Measurements from ENCODE around the gene EXOSC3. TPM values are rescaled to one million over a fixed set of nuclear protein-coding genes. Genes with fewer than 3 reads are reported as not detected.
"Not testable (repeated sequence)": the region's sequence is repeated elsewhere in the genome, so short reads cannot be mapped to it uniquely, and the experiment has no call there.

EXOSC3 gene
- total and polyA plus RNA-seq, 2 donors, result 38.9 to 46.3 TPM

- 94% methylated on average over 6 of the region's 6 CpGs for WGBS
- H3K27me3 ChIP-seq (ENCODE audit: control insufficient read depth in 2 of 2, insufficient read depth in 1 of 2, low read length in 1 of 2), result peaks cover 0 to 20% of the 10 kb centered on the region in 2 donors
- H3K36me3 ChIP-seq (ENCODE audit: control insufficient read depth in 2 of 2, insufficient read depth in 2 of 2, low read length in 1 of 2), result peaks cover 3 to 4% of the 10 kb centered on the region in 2 donors
- H3K27ac ChIP-seq (ENCODE audit: low read depth in 1 of 2, low read length in 1 of 2), result no peak overlapping the region
- no peak overlapping the region for H3K4me3 ChIP-seq (ENCODE audit: low read length in 2 of 2)
- peaks cover 0 to 2% of the 10 kb centered on the region in 2 donors for H3K9me3 ChIP-seq (ENCODE audit: control insufficient read depth in 2 of 2, insufficient read depth in 1 of 2, low read length in 1 of 2)
- H3K4me1 ChIP-seq (ENCODE audit: control insufficient read depth in 2 of 2, insufficient read depth in 2 of 2, low read length in 2 of 2), result peaks cover 5 to 7% of the 10 kb centered on the region in 2 donors
- DNase-seq (ENCODE audit: low read depth in 6 of 9, low spot score in 9 of 9), result no peak
Observed at GRCh38 chr9:37788332-37788731, 3.5 kb upstream of the EXOSC3 start.

DNA sequence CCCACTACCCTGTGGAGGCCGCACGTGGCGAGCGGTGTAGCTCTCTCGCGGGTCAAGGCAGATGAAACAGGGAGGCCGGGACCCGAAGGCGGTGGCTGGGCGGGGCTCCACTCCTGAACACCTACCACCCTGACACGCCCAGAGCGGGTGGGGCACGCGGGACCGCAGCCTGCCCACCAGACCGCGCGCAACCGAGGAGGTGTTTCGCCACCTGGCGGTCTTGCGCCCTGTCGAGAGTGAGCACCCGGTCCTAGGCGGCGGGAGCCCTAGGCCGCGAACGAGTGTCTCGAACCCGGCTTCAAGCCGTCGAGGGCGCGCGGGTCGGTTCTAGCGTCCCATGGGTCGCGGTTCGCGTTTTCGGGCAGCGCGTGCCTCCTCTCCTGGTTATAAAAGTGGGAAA is 2.2 kb upstream of the EXOSC3 start:
- H3K4me3 ChIP-seq (ENCODE audit: low read length in 2 of 2), result no peak overlapping the region
- WGBS, result 77% methylated on average over 45 of the region's 45 CpGs

DNA sequence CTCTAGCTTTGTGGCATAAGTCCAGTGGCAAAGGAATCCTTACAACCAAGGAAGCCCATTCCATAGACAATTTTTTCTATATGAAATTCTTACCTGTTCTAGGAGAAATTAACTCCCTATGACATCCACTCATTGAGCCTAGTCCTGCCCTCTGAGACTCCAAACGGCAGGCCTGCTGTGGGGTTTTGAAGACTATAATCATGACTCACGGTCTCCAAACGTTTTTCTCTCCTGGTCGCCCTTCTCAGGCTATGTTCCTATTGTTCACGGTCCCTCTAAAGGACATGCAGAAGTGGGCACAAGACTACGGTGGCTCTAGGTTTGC is 611 bp downstream of the EXOSC3 start:
- peak overlapping the region; percentile 83 to 90 for H3K27ac ChIP-seq (ENCODE audit: low read depth in 1 of 2, low read length in 1 of 2)
- peaks cover 33 to 42% of the 10 kb centered on the region in 2 donors for H3K36me3 ChIP-seq (ENCODE audit: control insufficient read depth in 2 of 2, insufficient read depth in 2 of 2, low read length in 1 of 2)
- DNase-seq (ENCODE audit: low read depth in 6 of 9, low spot score in 9 of 9), result no peak
- H3K27me3 ChIP-seq (ENCODE audit: control insufficient read depth in 2 of 2, insufficient read depth in 1 of 2, low read length in 1 of 2), result peaks cover 0 to 20% of the 10 kb centered on the region in 2 donors
- H3K4me3 ChIP-seq (ENCODE audit: low read length in 2 of 2), result peak overlapping the region; percentile 97 to 98
- WGBS, result under 1% methylated on average over 6 of the region's 6 CpGs
- H3K4me1 ChIP-seq (ENCODE audit: control insufficient read depth in 2 of 2, insufficient read depth in 2 of 2, low read length in 2 of 2), result peaks cover 5 to 13% of the 10 kb centered on the region in 2 donors
- H3K9me3 ChIP-seq (ENCODE audit: control insufficient read depth in 2 of 2, insufficient read depth in 1 of 2, low read length in 1 of 2), result peaks cover 0 to 2% of the 10 kb centered on the region in 2 donors

More for the DNA sequence above, 2.2 kb upstream of the EXOSC3 start:
- Histone ChIP-seq H3K36me3 (ENCODE audit: control insufficient read depth in 2 of 2, insufficient read depth in 2 of 2, low read length in 1 of 2) (peaks cover 15 to 16% of the 10 kb centered on the region in 2 donors), H3K9me3 (ENCODE audit: control insufficient read depth in 2 of 2, insufficient read depth in 1 of 2, low read length in 1 of 2) (peaks cover 0 to 2% of the 10 kb centered on the region in 2 donors), H3K4me1 (ENCODE audit: control insufficient read depth in 2 of 2, insufficient read depth in 2 of 2, low read length in 2 of 2) (peaks cover 5 to 13% of the 10 kb centered on the region in 2 donors), H3K27me3 (ENCODE audit: control insufficient read depth in 2 of 2, insufficient read depth in 1 of 2, low read length in 1 of 2) (peaks cover 0 to 20% of the 10 kb centered on the region in 2 donors), H3K27ac (ENCODE audit: low read depth in 1 of 2, low read length in 1 of 2) (no peak overlapping the region)
- no peak for DNase-seq (ENCODE audit: low read depth in 6 of 9, low spot score in 9 of 9)

GRCh38 chr9:37778534-37778933 is 6.3 kb downstream of the EXOSC3 start:
- Histone ChIP-seq H3K4me1 (ENCODE audit: control insufficient read depth in 2 of 2, insufficient read depth in 2 of 2, low read length in 2 of 2) (peaks cover 0 to 6% of the 10 kb centered on the region in 2 donors), H3K27me3 (ENCODE audit: control insufficient read depth in 2 of 2, insufficient read depth in 1 of 2, low read length in 1 of 2) (no peaks in the 10 kb centered on the region), H3K27ac (ENCODE audit: low read depth in 1 of 2, low read length in 1 of 2) (no peak overlapping the region), H3K36me3 (ENCODE audit: control insufficient read depth in 2 of 2, insufficient read depth in 2 of 2, low read length in 1 of 2) (peaks cover 67 to 79% of the 10 kb centered on the region in 2 donors), H3K4me3 (ENCODE audit: low read length in 2 of 2) (no peak overlapping the region), H3K9me3 (ENCODE audit: control insufficient read depth in 2 of 2, insufficient read depth in 1 of 2, low read length in 1 of 2) (no peaks in the 10 kb centered on the region)
- no peak for DNase-seq (ENCODE audit: low read depth in 6 of 9, low spot score in 9 of 9)
- 97% methylated on average over 2 of the region's 2 CpGs for WGBS

GRCh38 chr9:37776328-37776727 is 8.5 kb downstream of the EXOSC3 start:
- H3K36me3 ChIP-seq (ENCODE audit: control insufficient read depth in 2 of 2, insufficient read depth in 2 of 2, low read length in 1 of 2), result peaks cover 51 to 74% of the 10 kb centered on the region in 2 donors
- H3K27me3 ChIP-seq (ENCODE audit: control insufficient read depth in 2 of 2, insufficient read depth in 1 of 2, low read length in 1 of 2), result no peaks in the 10 kb centered on the region
- no peak overlapping the region for H3K4me3 ChIP-seq (ENCODE audit: low read length in 2 of 2)
- no peaks in the 10 kb centered on the region for H3K4me1 ChIP-seq (ENCODE audit: control insufficient read depth in 2 of 2, insufficient read depth in 2 of 2, low read length in 2 of 2)
- no peak for DNase-seq (ENCODE audit: low read depth in 6 of 9, low spot score in 9 of 9)
- H3K9me3 ChIP-seq (ENCODE audit: control insufficient read depth in 2 of 2, insufficient read depth in 1 of 2, low read length in 1 of 2), result no peaks in the 10 kb centered on the region
- 98% methylated on average over 5 of the region's 5 CpGs for WGBS
- no peak overlapping the region for H3K27ac ChIP-seq (ENCODE audit: low read depth in 1 of 2, low read length in 1 of 2)

- Histone ChIP-seq H3K27me3 (ENCODE audit: control insufficient read depth in 2 of 2, insufficient read depth in 1 of 2, low read length in 1 of 2) (no peaks in the 10 kb centered on the region), H3K4me3 (ENCODE audit: low read length in 2 of 2) (no peak overlapping the region), H3K9me3 (ENCODE audit: control insufficient read depth in 2 of 2, insufficient read depth in 1 of 2, low read length in 1 of 2) (no peaks in the 10 kb centered on the region), H3K27ac (ENCODE audit: low read depth in 1 of 2, low read length in 1 of 2) (no peak overlapping the region), H3K36me3 (ENCODE audit: control insufficient read depth in 2 of 2, insufficient read depth in 2 of 2, low read length in 1 of 2) (peaks cover 49 to 71% of the 10 kb centered on the region in 2 donors), H3K4me1 (ENCODE audit: control insufficient read depth in 2 of 2, insufficient read depth in 2 of 2, low read length in 2 of 2) (no peaks in the 10 kb centered on the region)
- 97% methylated on average over 1 of the region's 1 CpG for WGBS
- no peak for DNase-seq (ENCODE audit: low read depth in 6 of 9, low spot score in 9 of 9)
Observed at GRCh38 chr9:37775216-37775919, 9.5 kb downstream of the EXOSC3 start.

DNA sequence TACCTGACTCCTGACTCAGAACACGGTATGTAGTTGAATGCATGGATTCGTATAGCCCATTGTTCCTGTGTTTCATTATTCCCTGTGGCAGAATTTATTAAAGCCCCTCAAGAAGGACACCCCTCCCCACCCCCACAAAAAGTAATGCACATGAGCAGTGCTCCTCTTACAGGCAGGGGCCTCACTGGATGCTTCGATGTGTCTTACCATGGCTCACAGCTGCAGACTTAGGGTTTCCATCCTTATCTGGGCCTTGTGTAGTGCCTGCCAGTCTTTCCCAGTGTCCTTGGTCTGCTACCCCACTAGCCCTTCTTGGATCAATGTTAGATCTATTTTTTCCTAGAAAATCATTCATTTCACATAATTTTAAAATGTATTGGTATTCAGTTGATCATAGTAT is 14.9 kb downstream of the EXOSC3 start:
- H3K36me3 ChIP-seq (ENCODE audit: control insufficient read depth in 2 of 2, insufficient read depth in 2 of 2, low read length in 1 of 2), result peaks cover 23 to 33% of the 10 kb centered on the region in 2 donors
- no peaks in the 10 kb centered on the region for H3K9me3 ChIP-seq (ENCODE audit: control insufficient read depth in 2 of 2, insufficient read depth in 1 of 2, low read length in 1 of 2)
- H3K27ac ChIP-seq (ENCODE audit: low read depth in 1 of 2, low read length in 1 of 2), result no peak overlapping the region
- over 99% methylated on average over 3 of the region's 3 CpGs for WGBS
- DNase-seq (ENCODE audit: low read depth in 6 of 9, low spot score in 9 of 9), result no peak
- H3K4me3 ChIP-seq (ENCODE audit: low read length in 2 of 2), result no peak overlapping the region
- H3K4me1 ChIP-seq (ENCODE audit: control insufficient read depth in 2 of 2, insufficient read depth in 2 of 2, low read length in 2 of 2), result no peaks in the 10 kb centered on the region
- H3K27me3 ChIP-seq (ENCODE audit: control insufficient read depth in 2 of 2, insufficient read depth in 1 of 2, low read length in 1 of 2), result no peaks in the 10 kb centered on the region

- peaks cover 22 to 31% of the 10 kb centered on the region in 2 donors for H3K36me3 ChIP-seq (ENCODE audit: control insufficient read depth in 2 of 2, insufficient read depth in 2 of 2, low read length in 1 of 2)
- H3K4me1 ChIP-seq (ENCODE audit: control insufficient read depth in 2 of 2, insufficient read depth in 2 of 2, low read length in 2 of 2), result no peaks in the 10 kb centered on the region
- no peak overlapping the region for H3K27ac ChIP-seq (ENCODE audit: low read depth in 1 of 2, low read length in 1 of 2)
- no peaks in the 10 kb centered on the region for H3K9me3 ChIP-seq (ENCODE audit: control insufficient read depth in 2 of 2, insufficient read depth in 1 of 2, low read length in 1 of 2)
- DNase-seq (ENCODE audit: low read depth in 6 of 9, low spot score in 9 of 9), result no peak
- H3K27me3 ChIP-seq (ENCODE audit: control insufficient read depth in 2 of 2, insufficient read depth in 1 of 2, low read length in 1 of 2), result no peaks in the 10 kb centered on the region
- 96% methylated on average over 5 of the region's 5 CpGs for WGBS
- no peak overlapping the region for H3K4me3 ChIP-seq (ENCODE audit: low read length in 2 of 2)
Observed at GRCh38 chr9:37769306-37769705, 15.6 kb downstream of the EXOSC3 start.

GRCh38 chr9:37765263-37765662 is 19.6 kb downstream of the EXOSC3 start:
- not testable (repeated sequence) for H3K27ac ChIP-seq (ENCODE audit: low read depth in 1 of 2, low read length in 1 of 2); H3K4me1 ChIP-seq (ENCODE audit: control insufficient read depth in 2 of 2, insufficient read depth in 2 of 2, low read length in 2 of 2); H3K36me3 ChIP-seq (ENCODE audit: control insufficient read depth in 2 of 2, insufficient read depth in 2 of 2, low read length in 1 of 2); DNase-seq (ENCODE audit: low read depth in 6 of 9, low spot score in 9 of 9); H3K4me3 ChIP-seq (ENCODE audit: low read length in 2 of 2); H3K27me3 ChIP-seq (ENCODE audit: control insufficient read depth in 2 of 2, insufficient read depth in 1 of 2, low read length in 1 of 2); H3K9me3 ChIP-seq (ENCODE audit: control insufficient read depth in 2 of 2, insufficient read depth in 1 of 2, low read length in 1 of 2)
- WGBS, result 89% methylated on average over 6 of the region's 6 CpGs

Data from thymus (tissue), 11 donors.